Panc1 (cell line): Measurements from ENCODE around the gene R3HDM2.

Experiments
- POLR2AphosphoS5 ChIP-seq: IDR thresholded peaks from 2 replicates; pipeline ENCODE4 v1.6.1; 2012; ENCODE audit warnings: mild to moderate bottlenecking, low read depth, low read length, moderate library complexity
- TCF7L2 ChIP-seq: IDR thresholded peaks from 2 replicates; pipeline ENCODE4 v1.6.1; 2011; ENCODE audit warnings: mild to moderate bottlenecking, low read depth, low read length, inconsistent platforms
- TF ChIP-seq, protein P1 (sequence below): fragments of 450-650 bp; IDR thresholded peaks from 2 replicates; pipeline ENCODE4 v1.5.1; 2017; ENCODE audit warnings: mild to moderate bottlenecking
- TF ChIP-seq, protein P2 (sequence below), 2 experiments: IDR thresholded peaks; 2 replicates each; pipeline ENCODE4 v1.6.1; 2011 to 2012; ENCODE audit warnings: low read depth in 2 of 2, control low read depth in 1 of 2, low read length in 1 of 2, mild to moderate bottlenecking in 1 of 2, moderate library complexity in 1 of 2; ENCODE audit not compliant: insufficient read depth in 1 of 2

DNA sequence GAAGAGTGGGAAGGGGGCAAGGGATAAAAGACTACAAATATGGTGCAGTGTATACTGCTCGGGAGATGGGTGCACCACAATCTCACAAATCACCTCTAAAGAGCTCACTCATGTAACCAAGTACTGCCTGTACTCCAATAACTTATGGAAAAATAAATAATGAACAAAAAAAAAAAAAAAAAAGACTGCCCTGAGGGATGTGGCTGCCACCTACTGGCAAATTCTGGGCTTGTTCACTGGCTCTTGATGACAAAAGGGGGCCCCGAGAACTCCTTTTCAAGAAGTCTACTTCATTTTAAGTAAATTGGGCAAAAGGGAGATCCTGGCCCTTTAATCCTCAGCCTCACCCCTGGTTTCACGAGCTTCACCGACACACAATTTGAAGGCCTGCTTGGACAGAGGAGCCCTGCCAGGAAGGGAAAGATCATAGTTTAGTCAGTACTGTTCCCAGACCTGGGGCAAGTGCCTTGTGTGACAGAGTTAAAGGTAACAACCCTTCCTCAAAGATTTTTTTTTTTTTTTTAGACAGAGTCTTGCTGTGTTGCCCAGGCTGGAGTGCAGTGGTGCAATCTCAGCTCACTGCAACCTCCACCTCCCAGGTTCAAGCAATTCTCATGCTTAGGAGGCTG, 153.8 kb downstream of the R3HDM2 start:
- TF ChIP-seq, protein P1, sequence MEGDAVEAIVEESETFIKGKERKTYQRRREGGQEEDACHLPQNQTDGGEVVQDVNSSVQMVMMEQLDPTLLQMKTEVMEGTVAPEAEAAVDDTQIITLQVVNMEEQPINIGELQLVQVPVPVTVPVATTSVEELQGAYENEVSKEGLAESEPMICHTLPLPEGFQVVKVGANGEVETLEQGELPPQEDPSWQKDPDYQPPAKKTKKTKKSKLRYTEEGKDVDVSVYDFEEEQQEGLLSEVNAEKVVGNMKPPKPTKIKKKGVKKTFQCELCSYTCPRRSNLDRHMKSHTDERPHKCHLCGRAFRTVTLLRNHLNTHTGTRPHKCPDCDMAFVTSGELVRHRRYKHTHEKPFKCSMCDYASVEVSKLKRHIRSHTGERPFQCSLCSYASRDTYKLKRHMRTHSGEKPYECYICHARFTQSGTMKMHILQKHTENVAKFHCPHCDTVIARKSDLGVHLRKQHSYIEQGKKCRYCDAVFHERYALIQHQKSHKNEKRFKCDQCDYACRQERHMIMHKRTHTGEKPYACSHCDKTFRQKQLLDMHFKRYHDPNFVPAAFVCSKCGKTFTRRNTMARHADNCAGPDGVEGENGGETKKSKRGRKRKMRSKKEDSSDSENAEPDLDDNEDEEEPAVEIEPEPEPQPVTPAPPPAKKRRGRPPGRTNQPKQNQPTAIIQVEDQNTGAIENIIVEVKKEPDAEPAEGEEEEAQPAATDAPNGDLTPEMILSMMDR: peak; percentile 74
- TF ChIP-seq, protein P2, sequence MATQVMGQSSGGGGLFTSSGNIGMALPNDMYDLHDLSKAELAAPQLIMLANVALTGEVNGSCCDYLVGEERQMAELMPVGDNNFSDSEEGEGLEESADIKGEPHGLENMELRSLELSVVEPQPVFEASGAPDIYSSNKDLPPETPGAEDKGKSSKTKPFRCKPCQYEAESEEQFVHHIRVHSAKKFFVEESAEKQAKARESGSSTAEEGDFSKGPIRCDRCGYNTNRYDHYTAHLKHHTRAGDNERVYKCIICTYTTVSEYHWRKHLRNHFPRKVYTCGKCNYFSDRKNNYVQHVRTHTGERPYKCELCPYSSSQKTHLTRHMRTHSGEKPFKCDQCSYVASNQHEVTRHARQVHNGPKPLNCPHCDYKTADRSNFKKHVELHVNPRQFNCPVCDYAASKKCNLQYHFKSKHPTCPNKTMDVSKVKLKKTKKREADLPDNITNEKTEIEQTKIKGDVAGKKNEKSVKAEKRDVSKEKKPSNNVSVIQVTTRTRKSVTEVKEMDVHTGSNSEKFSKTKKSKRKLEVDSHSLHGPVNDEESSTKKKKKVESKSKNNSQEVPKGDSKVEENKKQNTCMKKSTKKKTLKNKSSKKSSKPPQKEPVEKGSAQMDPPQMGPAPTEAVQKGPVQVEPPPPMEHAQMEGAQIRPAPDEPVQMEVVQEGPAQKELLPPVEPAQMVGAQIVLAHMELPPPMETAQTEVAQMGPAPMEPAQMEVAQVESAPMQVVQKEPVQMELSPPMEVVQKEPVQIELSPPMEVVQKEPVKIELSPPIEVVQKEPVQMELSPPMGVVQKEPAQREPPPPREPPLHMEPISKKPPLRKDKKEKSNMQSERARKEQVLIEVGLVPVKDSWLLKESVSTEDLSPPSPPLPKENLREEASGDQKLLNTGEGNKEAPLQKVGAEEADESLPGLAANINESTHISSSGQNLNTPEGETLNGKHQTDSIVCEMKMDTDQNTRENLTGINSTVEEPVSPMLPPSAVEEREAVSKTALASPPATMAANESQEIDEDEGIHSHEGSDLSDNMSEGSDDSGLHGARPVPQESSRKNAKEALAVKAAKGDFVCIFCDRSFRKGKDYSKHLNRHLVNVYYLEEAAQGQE (IDR thresholded peaks at IDR 0.05; ENCODE audit: insufficient read depth in 1 of 2, low read depth in 2 of 2, low read length in 1 of 2): no peak
- TF ChIP-seq POLR2AphosphoS5 (no peak), TCF7L2 (no peak)
